HepG2 (cell line): ENCODE measurements around the gene ABCC3. TPM values are rescaled to one million over a fixed set of nuclear protein-coding genes. Genes with fewer than 3 reads are reported as not detected.

Source experiments
- NFE2L1 ChIP-seq: sonication (generic); formaldehyde crosslinking; IDR thresholded peaks from 2 replicates; pipeline ENCODE4 v1.4.0; 2020; ENCODE audit warnings: missing genetic modification reagents, mild to moderate bottlenecking, borderline replicate concordance
- PRPF4 ChIP-seq: fragments of 200-400 bp; formaldehyde crosslinking; IDR thresholded peaks from 2 replicates; pipeline ENCODE4 v1.6.1; 2016; ENCODE audit warnings: low read length, low read depth; ENCODE audit not compliant: poor library complexity, severe bottlenecking
- RNF2 ChIP-seq: fragments of 450-650 bp; conservative IDR thresholded peaks from 2 replicates; pipeline ENCODE4 v1.6.1; 2016; ENCODE audit warnings: low read depth
- ZBTB14 ChIP-seq: sonication (generic); formaldehyde crosslinking; IDR thresholded peaks from 2 replicates; pipeline ENCODE4 v1.4.0; 2020; ENCODE audit warnings: missing genetic modification reagents
- ZBTB3 ChIP-seq: sonication (generic); formaldehyde crosslinking; IDR thresholded peaks from 2 replicates; pipeline ENCODE4 v1.4.0; 2020; ENCODE audit warnings: low read depth, mild to moderate bottlenecking, moderate library complexity, missing genetic modification reagents, borderline replicate concordance
- ZNF20 ChIP-seq: sonication (generic); formaldehyde crosslinking; IDR thresholded peaks from 2 replicates; pipeline ENCODE4 v1.4.0; 2020; ENCODE audit warnings: mild to moderate bottlenecking, moderate library complexity, missing genetic modification reagents
- ZNF225 ChIP-seq: sonication (generic); formaldehyde crosslinking; IDR thresholded peaks from 2 replicates; pipeline ENCODE4 v1.4.0; 2020; ENCODE audit warnings: mild to moderate bottlenecking, missing genetic modification reagents
- ZNF282 ChIP-seq: fragments of 450-650 bp; IDR thresholded peaks from 2 replicates; pipeline ENCODE4 v1.6.1; 2018; ENCODE audit not compliant: partially characterized antibody
- ZNF597 ChIP-seq: sonication (generic); formaldehyde crosslinking; IDR thresholded peaks from 2 replicates; pipeline ENCODE4 v1.5.0; 2020; ENCODE audit warnings: missing genetic modification reagents
- ZNF646 ChIP-seq: sonication (generic); formaldehyde crosslinking; IDR thresholded peaks from 2 replicates; pipeline ENCODE4 v1.9.0; 2021; ENCODE audit warnings: mild to moderate bottlenecking, missing genetic modification reagents
- polyA plus RNA-seq, 8 experiments: library from polyadenylated mRNA; depleted of rRNA in 3 of 8; stranded (reverse) in 7 of 8; unstranded in 1 of 8; fragments of >200 nt; fragmentation: Illumina TruSeq in 4 of 8; extraction: Trizol in 4 of 8; gene quantifications; 2 replicates each; pipeline versions ENCODE4 v1.2.1 to v1.2.3, GENCODE V29; 2011 to 2016; ENCODE audit warnings: low read depth in 4 of 8, missing spikeins in 1 of 8, mixed read lengths in 1 of 8; ENCODE audit not compliant: insufficient read depth in 1 of 8
- total RNA-seq, 5 experiments: library from RNA; depleted of rRNA; stranded (reverse); fragments of >200 nt; fragmentation: Illumina TruSeq; extraction: Trizol; gene quantifications; 2 replicates each; pipeline ENCODE4 v1.2.3, GENCODE V29; 2016; ENCODE audit warnings: low read depth in 1 of 5
- TF ChIP-seq, protein P1 (sequence below): sonication (generic); formaldehyde crosslinking; IDR thresholded peaks from 2 replicates; pipeline ENCODE4 v1.4.0; 2020; ENCODE audit warnings: missing genetic modification reagents, borderline replicate concordance
- TF ChIP-seq, protein P2 (sequence below): sonication (generic); formaldehyde crosslinking; IDR thresholded peaks from 2 replicates; pipeline ENCODE4 v1.5.1; 2020; ENCODE audit warnings: missing genetic modification reagents, mild to moderate bottlenecking, borderline replicate concordance
- TF ChIP-seq, protein P3 (sequence below): sonication (generic); formaldehyde crosslinking; IDR thresholded peaks from 2 replicates; pipeline ENCODE4 v1.8.0; 2022; ENCODE audit warnings: mild to moderate bottlenecking, missing genetic modification reagents

Gene ABCC3
- total and polyA plus RNA-seq, 2 of the 13 experiments (the other 11 are each of a cell fraction or from before 2014, with no cell fraction given), result 25.2 to 50.7 TPM

- TF ChIP-seq, protein P1, sequence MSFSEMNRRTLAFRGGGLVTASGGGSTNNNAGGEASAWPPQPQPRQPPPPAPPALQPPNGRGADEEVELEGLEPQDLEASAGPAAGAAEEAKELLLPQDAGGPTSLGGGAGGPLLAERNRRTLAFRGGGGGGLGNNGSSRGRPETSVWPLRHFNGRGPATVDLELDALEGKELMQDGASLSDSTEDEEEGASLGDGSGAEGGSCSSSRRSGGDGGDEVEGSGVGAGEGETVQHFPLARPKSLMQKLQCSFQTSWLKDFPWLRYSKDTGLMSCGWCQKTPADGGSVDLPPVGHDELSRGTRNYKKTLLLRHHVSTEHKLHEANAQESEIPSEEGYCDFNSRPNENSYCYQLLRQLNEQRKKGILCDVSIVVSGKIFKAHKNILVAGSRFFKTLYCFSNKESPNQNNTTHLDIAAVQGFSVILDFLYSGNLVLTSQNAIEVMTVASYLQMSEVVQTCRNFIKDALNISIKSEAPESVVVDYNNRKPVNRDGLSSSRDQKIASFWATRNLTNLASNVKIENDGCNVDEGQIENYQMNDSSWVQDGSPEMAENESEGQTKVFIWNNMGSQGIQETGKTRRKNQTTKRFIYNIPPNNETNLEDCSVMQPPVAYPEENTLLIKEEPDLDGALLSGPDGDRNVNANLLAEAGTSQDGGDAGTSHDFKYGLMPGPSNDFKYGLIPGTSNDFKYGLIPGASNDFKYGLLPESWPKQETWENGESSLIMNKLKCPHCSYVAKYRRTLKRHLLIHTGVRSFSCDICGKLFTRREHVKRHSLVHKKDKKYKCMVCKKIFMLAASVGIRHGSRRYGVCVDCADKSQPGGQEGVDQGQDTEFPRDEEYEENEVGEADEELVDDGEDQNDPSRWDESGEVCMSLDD, result no peak
- no peak for TF ChIP-seq NFE2L1 (CRISPR knock-in tag)
- no peak for TF ChIP-seq ZBTB14 (CRISPR knock-in tag)
- TF ChIP-seq, protein P2, sequence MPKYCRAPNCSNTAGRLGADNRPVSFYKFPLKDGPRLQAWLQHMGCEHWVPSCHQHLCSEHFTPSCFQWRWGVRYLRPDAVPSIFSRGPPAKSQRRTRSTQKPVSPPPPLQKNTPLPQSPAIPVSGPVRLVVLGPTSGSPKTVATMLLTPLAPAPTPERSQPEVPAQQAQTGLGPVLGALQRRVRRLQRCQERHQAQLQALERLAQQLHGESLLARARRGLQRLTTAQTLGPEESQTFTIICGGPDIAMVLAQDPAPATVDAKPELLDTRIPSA (CRISPR knock-in tag), result no peak
- no peak for TF ChIP-seq ZNF282
- TF ChIP-seq ZBTB3, result no peak
- TF ChIP-seq RNF2, result no peak
- TF ChIP-seq, protein P3, sequence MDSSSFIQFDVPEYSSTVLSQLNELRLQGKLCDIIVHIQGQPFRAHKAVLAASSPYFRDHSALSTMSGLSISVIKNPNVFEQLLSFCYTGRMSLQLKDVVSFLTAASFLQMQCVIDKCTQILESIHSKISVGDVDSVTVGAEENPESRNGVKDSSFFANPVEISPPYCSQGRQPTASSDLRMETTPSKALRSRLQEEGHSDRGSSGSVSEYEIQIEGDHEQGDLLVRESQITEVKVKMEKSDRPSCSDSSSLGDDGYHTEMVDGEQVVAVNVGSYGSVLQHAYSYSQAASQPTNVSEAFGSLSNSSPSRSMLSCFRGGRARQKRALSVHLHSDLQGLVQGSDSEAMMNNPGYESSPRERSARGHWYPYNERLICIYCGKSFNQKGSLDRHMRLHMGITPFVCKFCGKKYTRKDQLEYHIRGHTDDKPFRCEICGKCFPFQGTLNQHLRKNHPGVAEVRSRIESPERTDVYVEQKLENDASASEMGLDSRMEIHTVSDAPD (CRISPR knock-in tag), result 0 out of 2 replicates have a peak, but pooled peaks have one; percentile 42
- no peak for TF ChIP-seq ZNF597 (CRISPR knock-in tag)
- TF ChIP-seq ZNF20 (CRISPR knock-in tag), result no peak
- TF ChIP-seq PRPF4, result peak; percentile 75
- TF ChIP-seq ZNF646 (CRISPR knock-in tag), result no peak
- TF ChIP-seq ZNF225 (CRISPR knock-in tag), result peak; percentile 57; the same call in 1 of the 2 replicates
Observed at GRCh38 chr17:50689956-50690886, 55.5 kb downstream of the ABCC3 start (continued).
